Neutrophil (primary cell): ENCODE results near the gene AGR3.

Source experiments
- H3K27ac ChIP-seq: fragments of 200-600 bp; sonication (generic); 2 replicates; pipeline ENCODE4 v1.5.1; 2016; ENCODE audit warnings: mild to moderate bottlenecking, moderate library complexity
- H3K27me3 ChIP-seq: fragments of 200-600 bp; sonication (generic); 2 replicates; pipeline ENCODE4 v1.6.0; 2016; ENCODE audit warnings: mild to moderate bottlenecking
- H3K36me3 ChIP-seq: fragments of 200-600 bp; sonication (generic); 2 replicates; pipeline ENCODE4 v1.5.1; 2017
- H3K4me1 ChIP-seq, 2 experiments: fragments of 200-600 bp in 1 of 2; sonication (generic) in 1 of 2; 1 replicate in 1 of 2; 2 replicates in 1 of 2; pipeline versions ENCODE4 v1.5.1 to v1.6.1; 2013 to 2016; ENCODE audit warnings: low read depth in 1 of 2, low read length in 1 of 2, mild to moderate bottlenecking in 1 of 2, moderate library complexity in 1 of 2; ENCODE audit not compliant: control insufficient read depth in 1 of 2, insufficient read depth in 1 of 2
- H3K4me3 ChIP-seq, 2 experiments: fragments of 200-600 bp in 1 of 2; sonication (generic) in 1 of 2; 1 replicate in 1 of 2; 2 replicates in 1 of 2; pipeline ENCODE4 v1.5.1; 2013 to 2016; ENCODE audit warnings: low read depth in 1 of 2, low read length in 1 of 2, mild to moderate bottlenecking in 1 of 2, moderate library complexity in 1 of 2
- H3K9me3 ChIP-seq: fragments of 200-600 bp; sonication (generic); 2 replicates; pipeline ENCODE4 v1.5.1; 2016
- TF ChIP-seq, protein P1 (sequence below): fragments of 200-600 bp; sonication (generic); IDR thresholded peaks from 2 replicates; pipeline ENCODE4 v1.5.1; 2016; ENCODE audit warnings: antibody characterized with exemption

AGR3 gene

DNA sequence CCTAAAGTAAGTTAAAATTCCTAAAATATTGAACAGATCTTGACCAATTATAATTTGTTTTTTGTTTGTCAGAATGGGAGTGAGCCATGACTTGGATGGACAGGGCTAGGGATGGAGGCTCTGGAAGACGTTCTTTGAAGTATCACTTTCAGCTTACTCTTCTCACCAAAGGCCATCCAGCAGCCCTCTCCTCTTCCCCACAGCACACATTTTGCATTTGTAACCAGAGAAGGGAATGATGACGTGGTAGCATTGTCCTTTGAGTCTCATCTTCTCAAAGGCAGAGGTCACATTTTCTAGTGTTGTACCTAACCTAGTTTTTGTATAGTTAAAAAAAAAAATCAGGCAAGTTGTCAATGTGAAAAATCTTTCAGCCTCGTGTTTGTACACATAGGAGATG lies 43.8 kb upstream of the AGR3 start:
- peaks cover 15 to 20% of the 10 kb centered on the region in 2 experiments for H3K4me1 ChIP-seq
- H3K4me3 ChIP-seq: no peak overlapping the region
- H3K27me3 ChIP-seq: no peaks in the 10 kb centered on the region
- TF ChIP-seq, protein P1, sequence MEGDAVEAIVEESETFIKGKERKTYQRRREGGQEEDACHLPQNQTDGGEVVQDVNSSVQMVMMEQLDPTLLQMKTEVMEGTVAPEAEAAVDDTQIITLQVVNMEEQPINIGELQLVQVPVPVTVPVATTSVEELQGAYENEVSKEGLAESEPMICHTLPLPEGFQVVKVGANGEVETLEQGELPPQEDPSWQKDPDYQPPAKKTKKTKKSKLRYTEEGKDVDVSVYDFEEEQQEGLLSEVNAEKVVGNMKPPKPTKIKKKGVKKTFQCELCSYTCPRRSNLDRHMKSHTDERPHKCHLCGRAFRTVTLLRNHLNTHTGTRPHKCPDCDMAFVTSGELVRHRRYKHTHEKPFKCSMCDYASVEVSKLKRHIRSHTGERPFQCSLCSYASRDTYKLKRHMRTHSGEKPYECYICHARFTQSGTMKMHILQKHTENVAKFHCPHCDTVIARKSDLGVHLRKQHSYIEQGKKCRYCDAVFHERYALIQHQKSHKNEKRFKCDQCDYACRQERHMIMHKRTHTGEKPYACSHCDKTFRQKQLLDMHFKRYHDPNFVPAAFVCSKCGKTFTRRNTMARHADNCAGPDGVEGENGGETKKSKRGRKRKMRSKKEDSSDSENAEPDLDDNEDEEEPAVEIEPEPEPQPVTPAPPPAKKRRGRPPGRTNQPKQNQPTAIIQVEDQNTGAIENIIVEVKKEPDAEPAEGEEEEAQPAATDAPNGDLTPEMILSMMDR: no peak
- H3K9me3 ChIP-seq: no peaks in the 10 kb centered on the region
- H3K36me3 ChIP-seq: no peaks in the 10 kb centered on the region
- H3K27ac ChIP-seq: no peak overlapping the region

DNA sequence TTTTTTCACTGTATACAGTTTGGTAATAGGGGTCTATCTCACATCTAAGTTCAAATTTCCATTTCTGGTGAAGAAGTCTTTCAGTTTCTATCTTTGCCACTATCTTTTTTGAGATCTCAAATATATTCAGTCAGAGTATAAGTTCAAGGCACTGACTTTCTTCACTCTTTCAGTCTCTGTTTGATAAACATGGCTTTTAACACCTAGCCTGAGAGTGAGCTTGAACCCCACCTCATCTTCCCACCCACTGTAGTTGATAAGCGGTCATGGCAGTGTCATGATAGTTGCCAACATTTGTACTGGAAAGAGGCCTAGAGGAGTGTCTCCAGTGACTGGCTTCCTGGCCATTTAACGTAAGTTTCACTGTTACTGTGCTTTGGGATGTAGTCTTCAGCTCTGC lies 41.2 kb upstream of the AGR3 start:
- peaks cover 0 to 4% of the 10 kb centered on the region in 2 experiments for H3K4me1 ChIP-seq
- no peak overlapping the region for H3K4me3 ChIP-seq
- H3K27ac ChIP-seq: no peak overlapping the region
- TF ChIP-seq, protein P1: no peak
- no peaks in the 10 kb centered on the region for H3K27me3 ChIP-seq
- H3K36me3 ChIP-seq: no peaks in the 10 kb centered on the region
- H3K9me3 ChIP-seq: no peaks in the 10 kb centered on the region

DNA sequence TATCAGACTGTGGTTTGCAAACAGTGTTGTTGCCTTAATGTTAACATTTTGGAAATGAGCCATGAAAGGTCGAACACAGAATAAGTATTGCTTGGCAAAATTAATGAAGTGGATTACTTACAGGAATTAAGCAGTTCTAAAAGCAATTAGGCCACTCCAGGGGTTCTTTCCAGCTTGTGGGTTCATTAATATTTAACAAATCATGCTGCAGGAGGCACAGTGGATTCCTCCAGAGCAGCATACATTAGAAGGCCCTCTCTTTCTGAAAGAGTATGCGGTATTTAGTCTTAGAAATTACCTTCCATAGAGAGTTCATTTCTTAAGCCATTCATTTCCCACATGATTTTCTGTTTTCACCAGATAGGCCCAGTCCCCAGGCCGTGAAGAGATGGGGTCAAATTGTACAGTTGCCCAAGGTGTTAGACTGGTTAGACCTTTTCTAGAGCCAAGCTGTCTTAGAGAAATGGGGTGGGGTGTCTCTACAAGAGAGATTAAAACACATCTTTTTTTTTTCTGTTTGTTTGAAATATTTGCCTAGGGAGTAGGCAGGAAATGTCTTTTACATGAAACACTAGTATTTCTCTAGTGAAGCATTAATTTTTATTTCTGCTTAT lies 40.0 kb upstream of the AGR3 start:
- no peak overlapping the region for H3K27ac ChIP-seq
- no peaks in the 10 kb centered on the region for H3K36me3 ChIP-seq
- H3K27me3 ChIP-seq: no peaks in the 10 kb centered on the region
- no peak overlapping the region for H3K4me3 ChIP-seq
- no peaks in the 10 kb centered on the region for H3K9me3 ChIP-seq
- TF ChIP-seq, protein P1: no peak
- peaks cover 0 to 4% of the 10 kb centered on the region in 2 experiments for H3K4me1 ChIP-seq

DNA sequence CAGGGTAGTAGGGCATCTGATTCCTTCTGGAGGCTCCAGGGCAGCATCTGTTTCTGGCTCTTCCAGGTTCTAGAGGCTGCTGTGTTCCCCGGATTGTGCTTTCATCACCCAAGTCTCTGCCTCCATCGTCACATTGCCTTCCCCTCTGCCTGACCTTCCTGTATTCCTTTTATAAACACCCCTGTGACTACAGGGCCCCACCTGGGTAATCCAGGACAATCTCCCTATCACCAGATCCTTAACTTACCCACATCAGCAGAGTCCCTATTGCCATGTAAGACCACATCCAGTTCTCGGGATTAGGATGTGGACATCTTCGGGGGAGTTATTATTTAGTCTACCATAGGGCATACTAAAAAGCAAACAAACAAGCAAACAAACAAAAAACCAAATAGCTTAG lies 39.4 kb upstream of the AGR3 start:
- no peaks in the 10 kb centered on the region for H3K36me3 ChIP-seq
- no peaks in the 10 kb centered on the region for H3K4me1 ChIP-seq
- TF ChIP-seq, protein P1: no peak
- no peaks in the 10 kb centered on the region for H3K9me3 ChIP-seq
- no peaks in the 10 kb centered on the region for H3K27me3 ChIP-seq
- no peak overlapping the region for H3K27ac ChIP-seq
- H3K4me3 ChIP-seq: no peak overlapping the region

GRCh38 chr7:16919440-16919839 lies 37.7 kb upstream of the AGR3 start:
- Histone ChIP-seq H3K27ac (no peak overlapping the region), H3K9me3 (no peaks in the 10 kb centered on the region), H3K36me3 (no peaks in the 10 kb centered on the region), H3K27me3 (no peaks in the 10 kb centered on the region), H3K4me3 (no peak overlapping the region), H3K4me1 (no peaks in the 10 kb centered on the region)
- TF ChIP-seq, protein P1: no peak
